K562 (cell line): ENCODE measurements around the gene LSS.

Experiments used
- ARID2 ChIP-seq: fragments of 450-650 bp; IDR thresholded peaks from 2 replicates; pipeline ENCODE4 v1.6.1; 2017; ENCODE audit warnings: antibody characterized with exemption, mild to moderate bottlenecking
- ATF7 ChIP-seq: fragments of 450-650 bp; IDR thresholded peaks from 2 replicates; pipeline ENCODE4 v1.7.1; 2014; ENCODE audit warnings: mild to moderate bottlenecking, moderate library complexity
- CREB1 ChIP-seq, 2 experiments: sonication (generic) in 1 of 2; formaldehyde crosslinking in 1 of 2; IDR thresholded peaks; 2 replicates each; pipeline versions ENCODE4 v1.6.1 to v1.8.0; 2012 to 2022; ENCODE audit warnings: inconsistent platforms in 1 of 2, mild to moderate bottlenecking in 1 of 2, missing genetic modification reagents in 1 of 2, moderate library complexity in 1 of 2
- CTCF ChIP-seq, 3 experiments: IDR thresholded peaks in 2 of 3; conservative IDR thresholded peaks in 1 of 3; 2 replicates each; pipeline ENCODE4 v1.5.1; 2011 to 2012; ENCODE audit warnings: low read length in 3 of 3, mild to moderate bottlenecking in 3 of 3, control low read depth in 2 of 3, improper control_type of control experiment in 1 of 3, inconsistent platforms in 1 of 3, low read depth in 1 of 3, mixed read lengths in 1 of 3, moderate library complexity in 1 of 3; ENCODE audit not compliant: insufficient read depth in 2 of 3
- GMEB1 ChIP-seq: fragments of 250-450 bp; sonication (Bioruptor Pico); IDR thresholded peaks from 2 replicates; pipeline ENCODE4 v1.4.0; 2020; ENCODE audit warnings: mild to moderate bottlenecking
- MTA3 ChIP-seq: fragments of 450-650 bp; formaldehyde crosslinking; IDR thresholded peaks from 2 replicates; pipeline ENCODE4 v1.6.1; 2017; ENCODE audit warnings: mild to moderate bottlenecking, borderline replicate concordance
- POLR2A ChIP-seq: fragments of 450-650 bp; conservative IDR thresholded peaks from 2 replicates; pipeline ENCODE4 v1.6.1; 2016
- SMC3 ChIP-seq: conservative IDR thresholded peaks from 2 replicates; pipeline ENCODE4 v1.6.1; 2011; ENCODE audit warnings: low read depth, low read length, improper control_type of control experiment; ENCODE audit not compliant: insufficient read depth
- U2AF1 ChIP-seq: fragments of 200-400 bp; formaldehyde crosslinking; optimal IDR thresholded peaks from 2 replicates; pipeline ENCODE3; 2017; ENCODE audit warnings: mild to moderate bottlenecking, low read depth, low read length, moderate library complexity
- U2AF2 ChIP-seq: fragments of 200-400 bp; formaldehyde crosslinking; optimal IDR thresholded peaks from 2 replicates; pipeline ENCODE3; 2017; ENCODE audit warnings: low read depth, mild to moderate bottlenecking, low read length
- ZNF280B ChIP-seq: fragments of 250-450 bp; sonication (Bioruptor Pico); IDR thresholded peaks from 2 replicates; pipeline ENCODE4 v1.5.1; 2021; ENCODE audit warnings: mild to moderate bottlenecking
- ZNF511 ChIP-seq: sonication (generic); formaldehyde crosslinking; IDR thresholded peaks from 2 replicates; pipeline ENCODE4 v1.8.0; 2022; ENCODE audit warnings: mild to moderate bottlenecking, missing genetic modification reagents

- TF ChIP-seq ARID2: no peak
- no peak for TF ChIP-seq ZNF280B
- TF ChIP-seq U2AF2: no peak
- TF ChIP-seq POLR2A: no peak; the same call in 1 of the 2 replicates
- TF ChIP-seq CTCF (IDR thresholded peaks at IDR 0.05 in 2 of 3, conservative IDR thresholded peaks at IDR 0.05 in 1 of 3; ENCODE audit: insufficient read depth in 2 of 3, low read depth in 1 of 3, low read length in 3 of 3): no peak
- no peak for TF ChIP-seq ZNF511 (CRISPR knock-in tag)
- no peak for TF ChIP-seq SMC3
- no peak for TF ChIP-seq CREB1 (IDR thresholded peaks at IDR 0.05)
- TF ChIP-seq CREB1 (CRISPR knock-in tag; IDR thresholded peaks at IDR 0.05): no peak
- no peak for TF ChIP-seq U2AF1
- no peak for TF ChIP-seq ATF7
- no peak for TF ChIP-seq MTA3
- TF ChIP-seq GMEB1 (CRISPR knock-in tag): no peak
These were observed 37.4 kb upstream of the LSS start for GRCh38 chr21:46265736-46266525.
